Keratinocyte (primary cell): ENCODE results near the gene ASIC2.

Experiments
- EZH2 ChIP-seq: IDR thresholded peaks from one replicate; pipeline ENCODE4 v1.6.1; 2012; ENCODE audit warnings: inconsistent platforms, mild to moderate bottlenecking, low read length, moderate library complexity
- TF ChIP-seq, protein P1 (sequence below), 3 experiments: IDR thresholded peaks in 1 of 3; conservative IDR thresholded peaks in 1 of 3; optimal IDR thresholded peaks in 1 of 3; 2 replicates in 2 of 3; 3 replicates in 1 of 3; pipeline versions ENCODE3 to v1.5.1; 2011; ENCODE audit warnings: low read length in 3 of 3, mild to moderate bottlenecking in 3 of 3, moderate library complexity in 2 of 3, control low read depth in 1 of 3, inconsistent platforms in 1 of 3; ENCODE audit not compliant: insufficient read depth in 2 of 3; ENCODE audit errors: extremely low read depth in 1 of 3

DNA sequence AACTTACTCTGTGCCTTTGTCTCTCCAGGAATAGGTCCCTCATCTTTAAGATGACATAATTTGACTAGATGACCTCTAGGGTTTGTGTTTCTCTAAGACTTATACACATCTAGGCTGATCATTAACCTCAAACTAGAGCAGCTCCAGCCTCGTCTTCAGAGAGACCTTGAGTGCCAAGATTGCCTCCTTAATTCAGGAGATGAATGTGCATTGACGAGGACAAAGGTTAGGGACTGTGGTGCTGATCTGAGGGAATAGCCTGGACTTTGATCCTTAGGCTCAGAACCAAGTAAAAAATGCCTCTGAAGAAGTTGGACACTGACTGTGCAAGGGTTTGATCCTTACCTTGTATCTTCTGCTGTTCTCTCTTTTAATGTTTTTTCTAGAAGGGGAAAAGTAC is 17.2 kb upstream of the ASIC2 start:
- TF ChIP-seq, protein P1, sequence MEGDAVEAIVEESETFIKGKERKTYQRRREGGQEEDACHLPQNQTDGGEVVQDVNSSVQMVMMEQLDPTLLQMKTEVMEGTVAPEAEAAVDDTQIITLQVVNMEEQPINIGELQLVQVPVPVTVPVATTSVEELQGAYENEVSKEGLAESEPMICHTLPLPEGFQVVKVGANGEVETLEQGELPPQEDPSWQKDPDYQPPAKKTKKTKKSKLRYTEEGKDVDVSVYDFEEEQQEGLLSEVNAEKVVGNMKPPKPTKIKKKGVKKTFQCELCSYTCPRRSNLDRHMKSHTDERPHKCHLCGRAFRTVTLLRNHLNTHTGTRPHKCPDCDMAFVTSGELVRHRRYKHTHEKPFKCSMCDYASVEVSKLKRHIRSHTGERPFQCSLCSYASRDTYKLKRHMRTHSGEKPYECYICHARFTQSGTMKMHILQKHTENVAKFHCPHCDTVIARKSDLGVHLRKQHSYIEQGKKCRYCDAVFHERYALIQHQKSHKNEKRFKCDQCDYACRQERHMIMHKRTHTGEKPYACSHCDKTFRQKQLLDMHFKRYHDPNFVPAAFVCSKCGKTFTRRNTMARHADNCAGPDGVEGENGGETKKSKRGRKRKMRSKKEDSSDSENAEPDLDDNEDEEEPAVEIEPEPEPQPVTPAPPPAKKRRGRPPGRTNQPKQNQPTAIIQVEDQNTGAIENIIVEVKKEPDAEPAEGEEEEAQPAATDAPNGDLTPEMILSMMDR (optimal IDR thresholded peaks at IDR 0.05 in 1 of 3, IDR thresholded peaks at IDR 0.05 in 1 of 3, conservative IDR thresholded peaks at IDR 0.05 in 1 of 3; ENCODE audit: extremely low read depth in 1 of 3, insufficient read depth in 2 of 3, low read length in 3 of 3), result no peak
- TF ChIP-seq EZH2, result no peak
